WTC11 (cell line): Measurements from ENCODE around the gene KCNIP2.

ENCODE experiments used
- TCF7 ChIP-seq: sonication (generic); formaldehyde crosslinking; IDR thresholded peaks from 2 replicates; pipeline ENCODE4 v1.8.0; 2022; ENCODE audit warnings: mild to moderate bottlenecking, low read depth, missing genetic modification reagents, moderate library complexity
- USF2 ChIP-seq: sonication (generic); formaldehyde crosslinking; IDR thresholded peaks from 2 replicates; pipeline ENCODE4 v1.8.1; 2023; ENCODE audit warnings: mild to moderate bottlenecking, missing genetic modification reagents, moderate library complexity
- TF ChIP-seq, protein P1 (sequence below): sonication (generic); formaldehyde crosslinking; IDR thresholded peaks from 2 replicates; pipeline ENCODE4 v1.8.1; 2022; ENCODE audit warnings: low read depth, missing genetic modification reagents, borderline replicate concordance
- TF ChIP-seq, protein P2 (sequence below): fragments of 200-600 bp; IDR thresholded peaks from 2 replicates; pipeline ENCODE4 v1.8.0; 2022; ENCODE audit warnings: antibody characterized with exemption

DNA sequence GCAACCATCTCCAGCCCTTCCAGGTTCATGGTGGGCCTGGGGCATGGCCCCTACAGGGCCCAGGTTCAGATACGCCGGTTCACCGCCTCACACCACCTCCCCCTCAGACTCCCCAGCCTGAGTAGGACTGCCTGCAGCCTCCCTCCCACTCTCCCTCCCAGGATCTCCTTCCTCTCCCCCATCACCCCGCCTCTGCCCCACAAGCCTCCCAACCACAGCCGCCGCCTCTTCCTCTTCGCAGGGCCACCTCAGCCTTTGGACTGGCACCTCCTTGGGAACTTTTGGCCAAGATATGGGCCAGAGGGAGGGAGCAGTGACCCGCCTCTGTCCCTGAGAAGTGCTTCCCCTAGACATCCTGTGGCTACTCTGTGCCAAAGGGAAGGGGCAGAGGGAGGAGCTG, 9.3 kb downstream of the KCNIP2 start:
- TF ChIP-seq TCF7 (no peak), USF2 (CRISPR knock-in tag) (no peak)
- TF ChIP-seq, protein P1, sequence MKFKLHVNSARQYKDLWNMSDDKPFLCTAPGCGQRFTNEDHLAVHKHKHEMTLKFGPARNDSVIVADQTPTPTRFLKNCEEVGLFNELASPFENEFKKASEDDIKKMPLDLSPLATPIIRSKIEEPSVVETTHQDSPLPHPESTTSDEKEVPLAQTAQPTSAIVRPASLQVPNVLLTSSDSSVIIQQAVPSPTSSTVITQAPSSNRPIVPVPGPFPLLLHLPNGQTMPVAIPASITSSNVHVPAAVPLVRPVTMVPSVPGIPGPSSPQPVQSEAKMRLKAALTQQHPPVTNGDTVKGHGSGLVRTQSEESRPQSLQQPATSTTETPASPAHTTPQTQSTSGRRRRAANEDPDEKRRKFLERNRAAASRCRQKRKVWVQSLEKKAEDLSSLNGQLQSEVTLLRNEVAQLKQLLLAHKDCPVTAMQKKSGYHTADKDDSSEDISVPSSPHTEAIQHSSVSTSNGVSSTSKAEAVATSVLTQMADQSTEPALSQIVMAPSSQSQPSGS (CRISPR knock-in tag) = no peak
- TF ChIP-seq, protein P2, sequence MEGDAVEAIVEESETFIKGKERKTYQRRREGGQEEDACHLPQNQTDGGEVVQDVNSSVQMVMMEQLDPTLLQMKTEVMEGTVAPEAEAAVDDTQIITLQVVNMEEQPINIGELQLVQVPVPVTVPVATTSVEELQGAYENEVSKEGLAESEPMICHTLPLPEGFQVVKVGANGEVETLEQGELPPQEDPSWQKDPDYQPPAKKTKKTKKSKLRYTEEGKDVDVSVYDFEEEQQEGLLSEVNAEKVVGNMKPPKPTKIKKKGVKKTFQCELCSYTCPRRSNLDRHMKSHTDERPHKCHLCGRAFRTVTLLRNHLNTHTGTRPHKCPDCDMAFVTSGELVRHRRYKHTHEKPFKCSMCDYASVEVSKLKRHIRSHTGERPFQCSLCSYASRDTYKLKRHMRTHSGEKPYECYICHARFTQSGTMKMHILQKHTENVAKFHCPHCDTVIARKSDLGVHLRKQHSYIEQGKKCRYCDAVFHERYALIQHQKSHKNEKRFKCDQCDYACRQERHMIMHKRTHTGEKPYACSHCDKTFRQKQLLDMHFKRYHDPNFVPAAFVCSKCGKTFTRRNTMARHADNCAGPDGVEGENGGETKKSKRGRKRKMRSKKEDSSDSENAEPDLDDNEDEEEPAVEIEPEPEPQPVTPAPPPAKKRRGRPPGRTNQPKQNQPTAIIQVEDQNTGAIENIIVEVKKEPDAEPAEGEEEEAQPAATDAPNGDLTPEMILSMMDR = no peak
